ENCODE data around the gene WNT6.

The WNT6 gene

DNA sequence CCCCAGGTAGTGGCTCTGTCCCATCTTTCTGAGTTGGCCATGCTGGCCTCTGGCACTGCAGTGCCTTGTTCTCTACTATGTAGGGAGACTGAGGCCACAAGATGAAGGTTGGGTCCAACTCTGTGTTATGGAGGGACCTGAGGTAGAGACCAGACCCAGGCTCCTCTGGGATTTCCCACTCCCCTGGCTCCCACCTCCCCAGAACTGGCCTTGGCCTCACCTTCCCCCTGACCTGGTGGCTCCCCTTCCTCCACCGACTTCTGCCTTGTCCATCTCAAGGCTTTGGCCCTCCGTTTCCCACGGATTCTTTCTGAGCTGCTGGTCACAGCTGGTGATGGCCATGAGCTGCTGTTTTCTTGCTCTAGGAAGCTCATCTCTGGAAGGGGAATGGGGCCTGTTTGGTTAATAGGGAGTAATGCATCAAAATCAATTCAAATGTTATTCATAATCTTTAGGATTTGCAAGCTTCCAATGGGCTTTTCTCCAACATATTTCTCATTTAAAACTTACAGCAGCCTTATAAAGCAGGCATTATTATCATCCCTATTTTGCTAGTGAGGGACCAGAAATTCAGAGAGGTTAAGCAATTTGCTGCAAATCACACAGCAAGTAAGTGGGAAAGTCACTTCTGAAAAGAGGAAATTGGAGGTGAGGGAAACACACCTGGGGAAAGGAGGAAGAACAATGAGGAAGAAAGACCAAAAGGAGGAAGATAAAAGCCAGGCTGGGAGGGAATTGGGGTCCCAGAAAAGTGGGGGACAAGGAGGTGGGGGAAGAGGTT, 28.9 kb upstream of the WNT6 start:
- Mint-ChIP-seq H3K4me1 (peaks cover 33% of the 10 kb centered on the region), H3K27me3 (ENCODE audit: low read depth) (peaks cover 39% of the 10 kb centered on the region), H3K4me3 (no peak overlapping the region), H3K36me3 (ENCODE audit: low read depth) (no peaks in the 10 kb centered on the region), H3K27ac (no peak overlapping the region), H3K9me3 (no peaks in the 10 kb centered on the region)
- TF ChIP-seq, protein P1, sequence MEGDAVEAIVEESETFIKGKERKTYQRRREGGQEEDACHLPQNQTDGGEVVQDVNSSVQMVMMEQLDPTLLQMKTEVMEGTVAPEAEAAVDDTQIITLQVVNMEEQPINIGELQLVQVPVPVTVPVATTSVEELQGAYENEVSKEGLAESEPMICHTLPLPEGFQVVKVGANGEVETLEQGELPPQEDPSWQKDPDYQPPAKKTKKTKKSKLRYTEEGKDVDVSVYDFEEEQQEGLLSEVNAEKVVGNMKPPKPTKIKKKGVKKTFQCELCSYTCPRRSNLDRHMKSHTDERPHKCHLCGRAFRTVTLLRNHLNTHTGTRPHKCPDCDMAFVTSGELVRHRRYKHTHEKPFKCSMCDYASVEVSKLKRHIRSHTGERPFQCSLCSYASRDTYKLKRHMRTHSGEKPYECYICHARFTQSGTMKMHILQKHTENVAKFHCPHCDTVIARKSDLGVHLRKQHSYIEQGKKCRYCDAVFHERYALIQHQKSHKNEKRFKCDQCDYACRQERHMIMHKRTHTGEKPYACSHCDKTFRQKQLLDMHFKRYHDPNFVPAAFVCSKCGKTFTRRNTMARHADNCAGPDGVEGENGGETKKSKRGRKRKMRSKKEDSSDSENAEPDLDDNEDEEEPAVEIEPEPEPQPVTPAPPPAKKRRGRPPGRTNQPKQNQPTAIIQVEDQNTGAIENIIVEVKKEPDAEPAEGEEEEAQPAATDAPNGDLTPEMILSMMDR (IDR thresholded peaks at IDR 0.05; ENCODE audit: unreplicated experiment in 3 of 3) = no peak

DNA sequence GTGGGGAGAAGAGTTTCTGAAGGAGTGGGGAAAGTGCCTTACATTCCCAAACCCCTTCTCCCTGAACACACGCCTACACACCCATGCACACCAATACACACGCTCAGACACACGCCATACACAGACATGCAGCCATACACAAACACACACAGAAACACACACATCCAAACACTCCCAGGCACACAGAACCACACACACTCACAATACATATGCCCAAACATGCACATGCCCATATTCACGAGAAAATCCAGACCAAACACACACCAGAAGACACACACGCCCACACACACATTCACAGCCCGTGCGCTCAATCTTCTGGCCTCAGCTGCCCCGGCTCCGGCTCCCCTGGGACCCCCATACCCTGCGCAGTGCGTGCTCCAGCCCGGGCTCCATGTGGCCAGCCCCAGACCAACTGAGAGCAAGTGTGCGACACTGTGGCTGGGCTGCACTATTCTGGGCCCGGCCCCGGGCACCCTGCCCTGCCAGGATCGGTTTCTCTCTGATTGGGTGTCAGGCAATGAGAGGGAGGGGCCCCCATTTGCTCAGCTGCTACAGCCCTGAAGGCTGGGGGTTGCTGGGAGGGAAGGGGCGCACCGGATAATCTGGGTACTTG, 28.1 kb upstream of the WNT6 start, which contains the start of gene PRKAG3:
Gene PRKAG3, minus strand, starts transcription at position 426 of the 613 bp plus-strand sequence.
- TF ChIP-seq, protein P1 (IDR thresholded peaks at IDR 0.05; ENCODE audit: unreplicated experiment in 3 of 3) = no peak
- peak within 1 kb of the TSS in 1 of 3 experiments; percentile 47 for H3K4me3 Mint-ChIP-seq
- H3K9me3 Mint-ChIP-seq = no peaks in the 10 kb centered on the region
- H3K27ac Mint-ChIP-seq = no peak within 1 kb of the TSS
- H3K27me3 Mint-ChIP-seq (ENCODE audit: low read depth) = peaks cover 38% of the 10 kb centered on the region
- H3K4me1 Mint-ChIP-seq = peaks cover 33% of the 10 kb centered on the region
- H3K36me3 Mint-ChIP-seq (ENCODE audit: low read depth) = no peaks in the 10 kb centered on the region

- Mint-ChIP-seq H3K4me1 (peaks cover 33% of the 10 kb centered on the region), H3K27me3 (ENCODE audit: low read depth) (peaks cover 34% of the 10 kb centered on the region), H3K4me3 (peak overlapping the region in 1 of 3 experiments; percentile 27), H3K27ac (no peak overlapping the region), H3K36me3 (ENCODE audit: low read depth) (no peaks in the 10 kb centered on the region), H3K9me3 (no peaks in the 10 kb centered on the region)
- TF ChIP-seq, protein P1 (IDR thresholded peaks at IDR 0.05; ENCODE audit: unreplicated experiment in 3 of 3) = no peak
Measured at GRCh38 chr2:218832081-218832480, 27.5 kb upstream of the WNT6 start.

DNA sequence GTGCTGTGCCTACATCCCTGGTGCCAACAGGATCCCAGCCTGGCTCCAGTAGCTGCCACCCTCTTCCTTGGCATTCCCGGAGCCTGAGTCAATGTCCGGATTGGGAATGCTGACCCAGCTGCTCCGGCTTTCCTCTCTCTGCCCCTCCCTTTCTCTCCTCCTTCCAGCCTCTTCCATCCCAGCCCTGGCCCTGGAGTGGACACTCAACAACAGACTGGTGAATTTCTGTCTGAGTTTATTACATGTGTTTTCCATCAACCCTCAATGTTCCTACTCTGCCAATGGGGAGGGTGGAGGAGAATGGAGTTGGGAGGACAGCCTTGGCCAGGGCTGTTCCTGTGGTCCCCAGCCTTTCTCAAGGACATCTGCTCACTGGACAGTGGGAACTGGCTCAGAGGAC, 27.1 kb upstream of the WNT6 start:
- Mint-ChIP-seq H3K36me3 (ENCODE audit: low read depth) (no peaks in the 10 kb centered on the region), H3K4me1 (peaks cover 33% of the 10 kb centered on the region), H3K4me3 (no peak overlapping the region), H3K27me3 (ENCODE audit: low read depth) (peaks cover 36% of the 10 kb centered on the region), H3K27ac (no peak overlapping the region), H3K9me3 (no peaks in the 10 kb centered on the region)
- TF ChIP-seq, protein P1 (IDR thresholded peaks at IDR 0.05; ENCODE audit: unreplicated experiment in 3 of 3) = no peak

GRCh38 chr2:218833023-218833609, 26.5 kb upstream of the WNT6 start:
- Mint-ChIP-seq H3K36me3 (ENCODE audit: low read depth) (no peaks in the 10 kb centered on the region), H3K4me3 (no peak overlapping the region), H3K4me1 (peaks cover 33% of the 10 kb centered on the region), H3K27me3 (ENCODE audit: low read depth) (peaks cover 33% of the 10 kb centered on the region), H3K9me3 (peaks cover 4% of the 10 kb centered on the region), H3K27ac (no peak overlapping the region)
- TF ChIP-seq, protein P1 (IDR thresholded peaks at IDR 0.05; ENCODE audit: unreplicated experiment in 3 of 3) = no peak
